Measurements from ENCODE around the gene GRIA3. TPM values are rescaled to one million over a fixed set of nuclear protein-coding genes. Genes with fewer than 3 reads are reported as not detected.
"Not testable (repeated sequence)": the region's sequence is repeated elsewhere in the genome, so short reads cannot be mapped to it uniquely, and the experiment has no call there.

Gene GRIA3
- total and polyA plus RNA-seq, 4 donors = 5.1 to 12.4 (median 7.1) TPM

DNA sequence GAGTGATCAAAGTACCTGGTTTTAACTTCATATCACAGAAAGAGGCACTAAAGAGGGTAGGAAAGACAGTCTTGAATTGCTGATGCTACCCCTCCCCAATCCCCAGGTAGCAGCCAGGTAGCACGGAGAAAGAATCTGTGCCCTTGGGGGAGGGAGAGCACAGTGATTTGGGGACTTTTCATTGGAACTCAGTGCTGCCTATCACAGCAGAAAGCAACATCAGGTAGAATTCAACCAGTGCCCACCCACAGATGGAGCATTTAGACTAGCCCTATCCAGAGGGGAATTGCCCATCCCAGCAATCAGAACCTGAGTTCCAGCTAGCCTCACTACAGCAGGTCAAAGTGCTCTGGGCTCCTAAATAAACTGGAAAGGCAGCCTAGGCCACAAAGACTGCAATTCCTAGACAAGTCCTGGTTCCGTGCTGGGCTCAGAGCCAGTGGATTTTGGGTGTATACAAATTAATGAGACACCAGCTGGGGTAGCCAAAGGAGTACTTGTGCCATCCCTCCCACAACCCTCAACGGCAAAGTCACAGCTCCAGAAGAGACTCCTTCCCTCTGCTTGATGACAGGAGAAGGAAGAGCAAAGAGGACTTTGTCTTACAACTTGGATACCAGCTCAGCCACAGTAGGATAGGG, 320.7 kb downstream of the GRIA3 start:
- Histone ChIP-seq H3K27ac (ENCODE audit: low read depth in 1 of 2, low read length in 2 of 2) (no peak overlapping the region), H3K9me3 (ENCODE audit: control insufficient read depth, low read length) (no peaks in the 10 kb centered on the region), H3K4me1 (ENCODE audit: control insufficient read depth in 1 of 2, insufficient read depth in 2 of 2, low read length in 2 of 2) (no peaks in the 10 kb centered on the region), H3K27me3 (ENCODE audit: control insufficient read depth in 1 of 2, insufficient read depth in 2 of 2, low read length in 1 of 2) (no peaks in the 10 kb centered on the region), H3K4me3 (ENCODE audit: low read length in 2 of 2) (no peak overlapping the region), H3K36me3 (ENCODE audit: control insufficient read depth in 1 of 2, insufficient read depth in 2 of 2, low read length in 1 of 2) (no peaks in the 10 kb centered on the region)
- intact Hi-C loops (cut with DNase I) = no loop called here
- ATAC-seq (ENCODE audit: low FRiP score) (no peak), DNase-seq (no peak)
- WGBS, 2 donors = 66 to 79% methylated on average over 3 of the region's 3 CpGs

GRCh38 chrX:123513585-123514278, 329.7 kb downstream of the GRIA3 start:
- 45 to 69% methylated on average over 6 of the region's 6 CpGs for WGBS, 2 donors
- ATAC-seq (ENCODE audit: low FRiP score) (no peak), DNase-seq (no peak)
- H3K36me3 ChIP-seq (ENCODE audit: control insufficient read depth in 1 of 2, insufficient read depth in 2 of 2, low read length in 1 of 2) = no peaks in the 10 kb centered on the region
- no peaks in the 10 kb centered on the region for H3K27me3 ChIP-seq (ENCODE audit: control insufficient read depth in 1 of 2, insufficient read depth in 2 of 2, low read length in 1 of 2)
- no peak overlapping the region for H3K27ac ChIP-seq (ENCODE audit: low read depth in 1 of 2, low read length in 2 of 2)
- intact Hi-C loops (cut with DNase I) = no loop called here
- H3K4me3 ChIP-seq (ENCODE audit: low read length in 2 of 2) = no peak overlapping the region
- H3K9me3 ChIP-seq (ENCODE audit: control insufficient read depth, low read length) = no peaks in the 10 kb centered on the region
- H3K4me1 ChIP-seq (ENCODE audit: control insufficient read depth in 1 of 2, insufficient read depth in 2 of 2, low read length in 2 of 2) = no peaks in the 10 kb centered on the region

DNA sequence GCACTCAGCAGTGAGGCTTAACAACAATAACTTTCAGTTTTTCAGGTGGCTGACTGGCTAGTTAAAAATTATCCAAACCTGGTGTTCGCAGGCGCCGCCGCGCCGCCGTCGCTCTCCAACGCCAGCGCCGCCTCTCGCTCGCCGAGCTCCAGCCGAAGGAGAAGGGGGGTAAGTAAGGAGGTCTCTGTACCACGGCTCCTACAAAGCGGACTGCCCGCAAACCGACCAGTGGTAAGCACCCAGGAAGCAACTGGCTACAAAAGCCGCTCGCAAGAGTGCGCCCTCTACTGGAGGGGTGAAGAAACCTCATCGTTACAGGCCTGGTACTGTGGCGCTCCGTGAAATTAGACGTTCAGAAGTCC, 330.2 kb downstream of the GRIA3 start:
- ATAC-seq (ENCODE audit: low FRiP score); DNase-seq; H3K27ac ChIP-seq (ENCODE audit: low read depth in 1 of 2, low read length in 2 of 2); H3K4me1 ChIP-seq (ENCODE audit: control insufficient read depth in 1 of 2, insufficient read depth in 2 of 2, low read length in 2 of 2); H3K9me3 ChIP-seq (ENCODE audit: control insufficient read depth, low read length); H3K4me3 ChIP-seq (ENCODE audit: low read length in 2 of 2); H3K27me3 ChIP-seq (ENCODE audit: control insufficient read depth in 1 of 2, insufficient read depth in 2 of 2, low read length in 1 of 2); intact Hi-C loops (cut with DNase I); H3K36me3 ChIP-seq (ENCODE audit: control insufficient read depth in 1 of 2, insufficient read depth in 2 of 2, low read length in 1 of 2): not testable (repeated sequence)
- 64 to 74% methylated on average over 26 of the region's 26 CpGs for WGBS, 2 donors

GRCh38 chrX:123518791-123519190, 334.7 kb downstream of the GRIA3 start:
- H3K4me3 ChIP-seq (ENCODE audit: low read length in 2 of 2) = no peak overlapping the region
- no peak overlapping the region for H3K27ac ChIP-seq (ENCODE audit: low read depth in 1 of 2, low read length in 2 of 2)
- DNase-seq (no peak), ATAC-seq (ENCODE audit: low FRiP score) (no peak)
- no peaks in the 10 kb centered on the region for H3K4me1 ChIP-seq (ENCODE audit: control insufficient read depth in 1 of 2, insufficient read depth in 2 of 2, low read length in 2 of 2)
- H3K27me3 ChIP-seq (ENCODE audit: control insufficient read depth in 1 of 2, insufficient read depth in 2 of 2, low read length in 1 of 2) = no peaks in the 10 kb centered on the region
- intact Hi-C loops (cut with DNase I) = no loop called here
- no peaks in the 10 kb centered on the region for H3K9me3 ChIP-seq (ENCODE audit: control insufficient read depth, low read length)
- H3K36me3 ChIP-seq (ENCODE audit: control insufficient read depth in 1 of 2, insufficient read depth in 2 of 2, low read length in 1 of 2) = no peaks in the 10 kb centered on the region
- WGBS, 2 donors = 9 to 30% methylated on average over 2 of the region's 2 CpGs

DNA sequence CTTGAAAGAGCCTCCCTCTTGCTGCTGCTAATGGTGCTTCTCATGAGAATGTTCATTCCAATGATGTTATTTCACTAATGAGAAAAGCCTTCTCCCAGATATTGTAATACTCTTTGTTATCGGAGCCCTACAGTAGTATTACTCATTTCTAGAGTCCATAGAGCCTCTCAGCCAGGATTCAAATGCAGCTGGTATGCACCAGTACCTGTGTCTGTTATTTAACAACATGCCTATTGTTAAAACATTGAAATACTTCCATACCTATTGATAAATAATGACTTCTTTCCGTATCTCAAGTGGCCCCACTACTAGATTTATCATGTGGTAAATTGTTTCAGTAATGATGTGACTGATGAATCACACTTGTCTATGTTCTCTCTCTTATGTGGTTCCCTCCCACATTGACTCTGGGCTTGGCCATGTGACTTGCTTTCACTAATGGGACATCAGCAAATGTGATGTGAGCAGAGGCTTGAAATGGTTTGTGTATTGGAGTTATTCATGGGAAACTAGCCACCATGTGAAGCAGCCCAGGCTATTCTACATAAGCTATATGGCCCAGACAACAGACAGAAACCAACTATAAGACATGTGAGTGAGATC, 341.1 kb downstream of the GRIA3 start:
- WGBS, 2 donors = 69 to 89% methylated on average over 2 of the region's 2 CpGs
- no peak for ATAC-seq (ENCODE audit: low FRiP score)
- no peak for DNase-seq
- intact Hi-C loops (cut with DNase I) = no loop called here
- no peaks in the 10 kb centered on the region for H3K4me1 ChIP-seq (ENCODE audit: control insufficient read depth in 1 of 2, insufficient read depth in 2 of 2, low read length in 2 of 2)
- no peaks in the 10 kb centered on the region for H3K36me3 ChIP-seq (ENCODE audit: control insufficient read depth in 1 of 2, insufficient read depth in 2 of 2, low read length in 1 of 2)
- H3K27me3 ChIP-seq (ENCODE audit: control insufficient read depth in 1 of 2, insufficient read depth in 2 of 2, low read length in 1 of 2) = no peaks in the 10 kb centered on the region
- H3K9me3 ChIP-seq (ENCODE audit: control insufficient read depth, low read length) = no peaks in the 10 kb centered on the region
- H3K27ac ChIP-seq (ENCODE audit: low read depth in 1 of 2, low read length in 2 of 2) = no peak overlapping the region
- no peak overlapping the region for H3K4me3 ChIP-seq (ENCODE audit: low read length in 2 of 2)

DNA sequence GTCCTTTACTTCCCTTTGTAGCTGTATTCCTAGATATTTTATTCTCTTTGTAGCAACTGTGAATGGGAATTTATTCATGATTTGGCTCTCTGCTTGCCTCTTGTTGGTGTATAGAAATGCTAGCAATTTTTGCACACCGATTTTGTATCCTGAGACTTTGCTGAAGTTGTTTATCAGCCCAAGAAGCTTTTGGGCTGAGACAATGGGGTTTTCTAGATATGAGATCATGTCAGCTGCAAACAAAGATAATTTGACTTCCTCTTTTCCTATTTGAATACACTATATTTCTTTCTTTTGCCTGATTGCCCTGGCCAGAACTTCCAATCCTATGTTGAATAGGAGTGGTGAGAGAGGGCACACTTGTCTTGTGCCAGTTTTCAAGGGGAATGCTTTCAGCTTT, 346.6 kb downstream of the GRIA3 start:
- H3K36me3 ChIP-seq (ENCODE audit: control insufficient read depth in 1 of 2, insufficient read depth in 2 of 2, low read length in 1 of 2); DNase-seq; H3K4me3 ChIP-seq (ENCODE audit: low read length in 2 of 2); H3K27ac ChIP-seq (ENCODE audit: low read depth in 1 of 2, low read length in 2 of 2); H3K9me3 ChIP-seq (ENCODE audit: control insufficient read depth, low read length); H3K27me3 ChIP-seq (ENCODE audit: control insufficient read depth in 1 of 2, insufficient read depth in 2 of 2, low read length in 1 of 2); H3K4me1 ChIP-seq (ENCODE audit: control insufficient read depth in 1 of 2, insufficient read depth in 2 of 2, low read length in 2 of 2); ATAC-seq (ENCODE audit: low FRiP score): not testable (repeated sequence)
- 78 to 96% methylated on average over 1 of the region's 1 CpG for WGBS, 2 donors
- intact Hi-C loops (cut with DNase I) = loop anchor here in 1 of 2 donors (10.0 kb wide), 1 partner anchor 1446 kb away; no protein-coding TSS in a partner anchor

Measured in aorta (tissue), 5 donors.